Heart right ventricle (tissue), 16 donors: ENCODE results near the gene DHH. TPM values are rescaled to one million over a fixed set of nuclear protein-coding genes. Genes with fewer than 3 reads are reported as not detected.
A peak's percentile ranks its signal among the peaks of the same experiment; 100 is the strongest.

ENCODE experiments used
- ATAC-seq, 8 donors: fragments of 200-7000 bp; cut with Tn5 transposase; one replicate each; pipeline ENCODE4 v1.9.1; 2020; ENCODE audit warnings: mild to moderate bottlenecking in 8 of 8, moderate library complexity in 8 of 8, moderate number of reproducible peaks in 1 of 8
- DNase-seq, 2 donors: peaks; one replicate each; pipeline ENCODE4 v3.0.0-alpha.2; 2020
- H3K27ac ChIP-seq, 10 donors: fragments of 200-600 bp; sonication (generic) in 2 of 10; one replicate each; pipeline versions ENCODE4 v1.5.0 to v1.8.0; 2020 to 2022; ENCODE audit warnings: mild to moderate bottlenecking in 3 of 10
- H3K27me3 ChIP-seq, 7 donors: fragments of 200-600 bp; one replicate each; pipeline ENCODE4 v1.8.0; 2021 to 2022; ENCODE audit warnings: mild to moderate bottlenecking in 2 of 7
- H3K36me3 ChIP-seq, 9 donors: fragments of 200-600 bp; sonication (generic) in 1 of 9; one replicate each; pipeline versions ENCODE4 v1.5.0 to v1.8.0; 2020 to 2022; ENCODE audit warnings: mild to moderate bottlenecking in 2 of 9
- H3K4me1 ChIP-seq, 9 donors: fragments of 200-600 bp; sonication (generic) in 1 of 9; one replicate each; pipeline versions ENCODE4 v1.5.0 to v1.8.0; 2020 to 2022; ENCODE audit warnings: mild to moderate bottlenecking in 4 of 9
- H3K4me3 ChIP-seq, 10 donors: fragments of 200-600 bp; sonication (generic) in 2 of 10; one replicate each; pipeline versions ENCODE4 v1.5.0 to v1.8.0; 2020 to 2022; ENCODE audit warnings: mild to moderate bottlenecking in 7 of 10, moderate library complexity in 2 of 10
- H3K9me3 ChIP-seq, 11 donors: fragments of 200-600 bp in 10 of 11; sonication (generic) in 2 of 11; one replicate each; pipeline versions ENCODE4 v1.5.0 to v1.8.0; 2013 to 2022; ENCODE audit warnings: mild to moderate bottlenecking in 2 of 11, control low read depth in 1 of 11, moderate library complexity in 1 of 11
- WGBS, 2 donors: extraction: QIAGEN DNeasy Blood & Tissue Kit; methylation state at CpG; one replicate each; pipeline ENCODE4 v1.1.7; 2013; ENCODE audit warnings: inconsistent platforms in 1 of 2; 5-methylcytosine and 5-hydroxymethylcytosine counted together
- intact Hi-C, 10 donors: fragments of 100-400 bp; cut with DNase I; formaldehyde crosslinking; loops; one replicate each; pipeline versions ENCODE4 v1.11.1 to v1.14.2; 2022
- polyA plus RNA-seq, 2 donors: library from polyadenylated mRNA; stranded (reverse); fragments of 200-250 nt; gene quantifications; one replicate each; pipeline ENCODE4 v1.2.3, GENCODE V29; 2013
- total RNA-seq, 10 donors: library from RNA; stranded (reverse); fragmentation: NEBNext Ultra II Directional in 3 of 10; extraction: Animal tissue kit (Norgen Biotek cat#: 25700) in 3 of 10; gene quantifications; one replicate each; pipeline versions ENCODE4 v1.2.1 to v1.2.4, GENCODE V29; 2021 to 2023
- TF ChIP-seq, protein P1 (sequence below), 9 donors: fragments of 200-600 bp; sonication (generic) in 2 of 9; IDR thresholded peaks; one replicate each; pipeline versions ENCODE4 v1.5.0 to v1.8.0; 2021 to 2022; ENCODE audit warnings: antibody characterized with exemption in 9 of 9, mild to moderate bottlenecking in 5 of 9, moderate library complexity in 1 of 9
- donor health status: Arrhythmogenic right ventricular cardiomyopathy.
- donor health status: ischemic (EF 13 %, LVEDD 7.1; RV severe dilation, severe dysfunction).
- donor health status: healthy with polysubstance abuse.
- donor health status: DM: no; HTN: yes; CAD: no.
- donor health status: DM: no; HTN: no; CAD: no.
- donor health status: ischemic (EF 25% LVEDD 6.9; RV normal size, moderate dysfunction).
- donor health status: ischemic (EF 25% LVEDD 5.7; RV mildly dilated, moderate dysfunction).
- donor health status: healthy.
- donor health status: DM: yes; HTN: yes; CAD: no.
- donor health status: Ischemic cardiomyopathy.
- donor health status: ischemic (EF 35%, LVEDD 5.7; RV mildly dilated, moderate dysfunction).
- donor health status: nonischemic (EF 11% LVEDD 7.7; RV severe dilation, severe dysfunction).
- donor health status: DM: yes; HTN: yes; CAD: no.
- donor health status: PGD.
- donor health status: ischemic (EF 29% LVEDD 5.4; RV normal size, mild dysfunction).
- donor health status: nonischemic (EF 23%, LVEDD 6.1; RV moderate dilation, normal function).

Gene DHH
- total and polyA plus RNA-seq, 12 donors: 0.32 to 1.6 (median 0.74) TPM

DNA sequence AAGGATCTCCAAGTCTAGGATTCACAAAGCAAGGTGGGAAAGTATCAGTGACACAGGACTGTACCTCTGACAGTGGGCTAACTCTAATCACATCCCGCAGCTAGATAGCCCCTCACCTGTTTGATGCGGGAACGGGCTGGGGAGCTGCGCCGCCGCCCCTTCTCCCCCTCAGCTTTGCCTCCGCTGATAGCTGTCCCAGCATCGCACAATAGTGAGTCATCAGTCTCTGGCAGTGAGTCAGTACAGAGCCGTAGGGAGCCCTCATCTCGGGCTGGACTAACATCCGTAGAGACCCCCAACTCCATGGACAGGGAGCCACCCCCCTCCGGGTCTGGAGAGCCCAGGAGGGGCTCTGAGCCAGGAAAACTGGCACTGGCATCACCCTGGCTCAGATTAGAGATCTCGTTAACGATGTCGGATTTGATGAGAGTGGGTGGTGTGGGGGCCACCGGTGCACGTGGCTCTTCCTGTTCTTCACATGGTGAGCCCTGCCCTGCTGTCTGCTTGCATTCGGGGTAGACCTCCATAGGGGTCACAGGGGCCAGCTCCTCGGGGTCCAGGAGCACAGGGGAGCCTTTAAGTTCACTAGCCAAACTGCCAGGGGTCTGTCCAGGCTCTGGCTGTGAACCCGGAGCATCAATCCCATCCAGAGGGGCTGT lies 44.9 kb downstream of the DHH start:
- WGBS, 2 donors: 79 to 85% methylated on average over 20 of the region's 20 CpGs
- Histone ChIP-seq H3K36me3 (peaks cover 16 to 100% (median 86%) of the 10 kb centered on the region in 9 donors), H3K27ac (no peak overlapping the region), H3K9me3 (no peaks in the 10 kb centered on the region), H3K4me3 (no peak overlapping the region), H3K4me1 (peaks cover 0 to 8% (median under 1%) of the 10 kb centered on the region in 9 donors), H3K27me3 (no peaks in the 10 kb centered on the region)
- no peak for DNase-seq
- TF ChIP-seq, protein P1, sequence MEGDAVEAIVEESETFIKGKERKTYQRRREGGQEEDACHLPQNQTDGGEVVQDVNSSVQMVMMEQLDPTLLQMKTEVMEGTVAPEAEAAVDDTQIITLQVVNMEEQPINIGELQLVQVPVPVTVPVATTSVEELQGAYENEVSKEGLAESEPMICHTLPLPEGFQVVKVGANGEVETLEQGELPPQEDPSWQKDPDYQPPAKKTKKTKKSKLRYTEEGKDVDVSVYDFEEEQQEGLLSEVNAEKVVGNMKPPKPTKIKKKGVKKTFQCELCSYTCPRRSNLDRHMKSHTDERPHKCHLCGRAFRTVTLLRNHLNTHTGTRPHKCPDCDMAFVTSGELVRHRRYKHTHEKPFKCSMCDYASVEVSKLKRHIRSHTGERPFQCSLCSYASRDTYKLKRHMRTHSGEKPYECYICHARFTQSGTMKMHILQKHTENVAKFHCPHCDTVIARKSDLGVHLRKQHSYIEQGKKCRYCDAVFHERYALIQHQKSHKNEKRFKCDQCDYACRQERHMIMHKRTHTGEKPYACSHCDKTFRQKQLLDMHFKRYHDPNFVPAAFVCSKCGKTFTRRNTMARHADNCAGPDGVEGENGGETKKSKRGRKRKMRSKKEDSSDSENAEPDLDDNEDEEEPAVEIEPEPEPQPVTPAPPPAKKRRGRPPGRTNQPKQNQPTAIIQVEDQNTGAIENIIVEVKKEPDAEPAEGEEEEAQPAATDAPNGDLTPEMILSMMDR (IDR thresholded peaks at IDR 0.05): no peak
- ATAC-seq: peak in 1 of 8 donors; percentile 12
- intact Hi-C loops: no loop called here

DNA sequence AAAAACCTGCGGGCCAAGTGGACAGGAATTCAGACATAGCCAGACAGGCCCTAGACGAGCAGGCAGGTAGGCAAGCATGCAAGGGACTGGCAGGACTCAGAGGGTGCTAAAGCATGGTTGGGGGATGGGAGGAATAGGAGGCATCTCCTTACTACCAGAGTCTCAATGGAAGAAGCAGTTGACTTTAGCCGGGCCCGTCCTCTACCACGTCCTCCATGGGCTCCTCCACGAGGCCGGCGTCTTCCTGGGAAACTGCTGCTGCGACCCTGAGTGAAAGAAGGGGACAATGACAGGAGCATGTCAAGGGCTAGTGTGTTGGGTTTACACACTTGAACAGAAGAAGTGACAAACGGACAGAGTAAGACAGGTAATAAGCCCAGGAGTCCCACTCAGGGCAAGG lies 45.6 kb downstream of the DHH start:
- no peak for DNase-seq
- Histone ChIP-seq H3K4me3 (no peak overlapping the region), H3K27ac (no peak overlapping the region), H3K4me1 (peaks cover 0 to 3% (median 0%) of the 10 kb centered on the region in 9 donors), H3K27me3 (no peaks in the 10 kb centered on the region), H3K36me3 (peaks cover 20 to 100% (median 87%) of the 10 kb centered on the region in 9 donors), H3K9me3 (no peaks in the 10 kb centered on the region)
- intact Hi-C loops: no loop called here
- 90% methylated on average over 10 of the region's 10 CpGs for WGBS, 2 donors
- ATAC-seq: no peak
- TF ChIP-seq, protein P1 (IDR thresholded peaks at IDR 0.05): no peak

DNA sequence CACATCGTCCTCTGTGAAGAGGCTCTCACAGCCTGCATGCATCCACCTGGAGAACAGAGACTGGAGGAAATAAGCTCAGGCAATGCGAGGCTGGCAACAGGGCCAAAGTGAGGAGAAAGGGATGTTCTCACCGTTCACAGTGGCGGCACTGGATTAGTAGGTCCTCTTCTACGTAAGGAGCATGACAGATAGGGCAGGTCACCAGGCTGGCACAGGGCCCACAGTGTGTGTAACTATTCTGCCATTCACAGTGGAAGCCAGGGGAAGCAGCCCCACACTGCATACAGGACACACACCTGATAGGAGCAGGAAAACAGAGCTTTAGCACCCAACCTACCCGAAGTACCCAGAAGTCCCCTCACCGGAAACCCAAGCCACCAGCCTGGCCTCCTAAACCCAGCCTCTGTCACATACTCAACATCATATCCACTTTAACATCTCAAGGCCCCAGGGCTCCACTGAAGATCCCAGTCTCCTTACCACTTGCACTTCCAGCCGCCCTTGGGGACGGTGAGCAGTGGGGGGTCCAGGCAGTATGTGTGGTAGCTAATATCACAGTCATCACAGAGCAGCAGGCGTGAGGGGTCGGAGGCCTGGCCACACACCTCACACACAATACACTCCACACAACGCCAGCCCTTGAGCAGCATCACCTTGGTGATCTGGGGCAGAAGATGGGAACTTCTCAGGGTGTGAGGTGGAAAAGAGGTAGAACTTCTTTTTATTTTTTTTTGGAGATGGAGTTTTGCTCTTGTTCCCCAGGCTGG lies 48.3 kb downstream of the DHH start:
- WGBS, 2 donors: 83 to 84% methylated on average over 12 of the region's 12 CpGs
- TF ChIP-seq, protein P1 (IDR thresholded peaks at IDR 0.05): no peak
- H3K27me3 ChIP-seq: no peaks in the 10 kb centered on the region
- no peaks in the 10 kb centered on the region for H3K9me3 ChIP-seq
- peaks cover 19 to 100% (median 89%) of the 10 kb centered on the region in 9 donors for H3K36me3 ChIP-seq
- no peak overlapping the region for H3K27ac ChIP-seq
- ATAC-seq (peak in 5 of 8 donors; percentile 14 to 52 (median 19)), DNase-seq (no peak)
- H3K4me3 ChIP-seq: no peak overlapping the region
- intact Hi-C loops: no loop called here
- peaks cover 0 to 3% (median 0%) of the 10 kb centered on the region in 9 donors for H3K4me1 ChIP-seq

DNA sequence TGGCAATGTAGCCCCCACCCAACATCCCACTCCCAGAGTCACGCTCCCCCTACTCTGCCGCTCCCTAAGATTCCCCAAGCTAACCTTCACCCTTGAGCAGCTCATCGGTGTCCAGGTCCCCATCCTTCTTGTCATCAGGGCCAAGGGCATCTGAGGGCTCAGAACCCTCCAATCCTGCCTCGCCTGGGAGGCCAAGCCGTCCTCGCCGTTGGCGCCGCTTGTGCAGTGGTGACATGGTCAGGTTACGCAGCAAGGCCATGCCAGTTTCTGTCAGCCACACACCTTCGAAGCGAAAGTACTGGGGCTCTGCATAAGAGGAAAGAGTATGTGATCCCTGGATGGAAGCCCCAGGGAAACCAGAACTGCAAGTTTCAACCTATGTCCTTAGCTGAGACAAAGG lies 49.9 kb downstream of the DHH start:
- intact Hi-C loops: no loop called here
- DNase-seq: no peak

More for the DNA sequence above, 49.9 kb downstream of the DHH start:
- TF ChIP-seq, protein P1 (IDR thresholded peaks at IDR 0.05): no peak
- Histone ChIP-seq H3K27ac (no peak overlapping the region), H3K4me3 (no peak overlapping the region), H3K9me3 (no peaks in the 10 kb centered on the region), H3K4me1 (peaks cover 0 to under 1% (median 0%) of the 10 kb centered on the region in 9 donors), H3K27me3 (no peaks in the 10 kb centered on the region), H3K36me3 (peaks cover 15 to 100% (median 87%) of the 10 kb centered on the region in 9 donors)
- no peak for ATAC-seq
- 96 to 97% methylated on average over 12 of the region's 12 CpGs for WGBS, 2 donors
